Measurements from ENCODE around the gene APLP1.

GRCh38 chr19:35888398-35888797, 20.0 kb downstream of the APLP1 start:
- TF ChIP-seq, protein P1, sequence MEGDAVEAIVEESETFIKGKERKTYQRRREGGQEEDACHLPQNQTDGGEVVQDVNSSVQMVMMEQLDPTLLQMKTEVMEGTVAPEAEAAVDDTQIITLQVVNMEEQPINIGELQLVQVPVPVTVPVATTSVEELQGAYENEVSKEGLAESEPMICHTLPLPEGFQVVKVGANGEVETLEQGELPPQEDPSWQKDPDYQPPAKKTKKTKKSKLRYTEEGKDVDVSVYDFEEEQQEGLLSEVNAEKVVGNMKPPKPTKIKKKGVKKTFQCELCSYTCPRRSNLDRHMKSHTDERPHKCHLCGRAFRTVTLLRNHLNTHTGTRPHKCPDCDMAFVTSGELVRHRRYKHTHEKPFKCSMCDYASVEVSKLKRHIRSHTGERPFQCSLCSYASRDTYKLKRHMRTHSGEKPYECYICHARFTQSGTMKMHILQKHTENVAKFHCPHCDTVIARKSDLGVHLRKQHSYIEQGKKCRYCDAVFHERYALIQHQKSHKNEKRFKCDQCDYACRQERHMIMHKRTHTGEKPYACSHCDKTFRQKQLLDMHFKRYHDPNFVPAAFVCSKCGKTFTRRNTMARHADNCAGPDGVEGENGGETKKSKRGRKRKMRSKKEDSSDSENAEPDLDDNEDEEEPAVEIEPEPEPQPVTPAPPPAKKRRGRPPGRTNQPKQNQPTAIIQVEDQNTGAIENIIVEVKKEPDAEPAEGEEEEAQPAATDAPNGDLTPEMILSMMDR (IDR thresholded peaks at IDR 0.05; ENCODE audit: extremely low read depth in 1 of 2, insufficient read depth in 1 of 2, low read depth in 1 of 2, low read length in 2 of 2), result no peak
- TF ChIP-seq POLR2A (IDR thresholded peaks at IDR 0.05; ENCODE audit: low read depth, low read length) (no peak), EZH2 (IDR thresholded peaks at IDR 0.05; ENCODE audit: borderline replicate concordance, low read depth, low read length, severe bottlenecking) (no peak), POLR2AphosphoS5 (IDR thresholded peaks at IDR 0.05; ENCODE audit: insufficient read depth, low read depth, low read length) (no peak), JUN (IDR thresholded peaks at IDR 0.05; ENCODE audit: borderline replicate concordance, insufficient read depth, insufficient read length, low read depth) (no peak), MYC (IDR thresholded peaks at IDR 0.05; ENCODE audit: low read depth, low read length) (no peak), GATA2 (IDR thresholded peaks at IDR 0.05; ENCODE audit: insufficient read depth, insufficient read length, low read depth, low read length) (no peak)
- TF ChIP-seq, protein P2, sequence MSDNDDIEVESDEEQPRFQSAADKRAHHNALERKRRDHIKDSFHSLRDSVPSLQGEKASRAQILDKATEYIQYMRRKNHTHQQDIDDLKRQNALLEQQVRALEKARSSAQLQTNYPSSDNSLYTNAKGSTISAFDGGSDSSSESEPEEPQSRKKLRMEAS (IDR thresholded peaks at IDR 0.05; ENCODE audit: insufficient read depth, insufficient read length), result no peak
